ENCODE measurements around the gene CACNG6.

DNA sequence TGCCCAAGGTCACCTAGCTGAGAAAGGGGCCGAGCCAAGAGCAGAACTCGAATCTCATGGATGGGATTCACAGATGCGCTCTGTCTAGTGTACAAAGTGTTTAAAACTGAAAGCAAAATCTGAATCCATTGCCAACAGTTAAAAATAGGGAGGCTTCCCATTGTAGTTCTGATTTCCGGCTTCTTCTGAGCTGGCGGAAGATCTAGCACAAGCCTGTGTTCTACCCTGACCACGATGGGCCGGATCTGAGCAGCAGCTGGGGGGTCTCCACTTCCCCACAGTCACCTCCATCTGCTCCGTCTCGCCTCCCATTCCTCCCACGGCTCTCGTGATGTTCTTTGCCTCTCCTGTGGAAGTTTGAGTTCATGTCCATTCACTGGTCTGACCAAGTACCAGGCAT lies 26.3 kb upstream of the CACNG6 start:
- TF ChIP-seq KDM5B (CRISPR knock-in tag; IDR thresholded peaks at IDR 0.05; ENCODE audit: borderline replicate concordance) (no peak), ZNF775 (CRISPR knock-in tag; IDR thresholded peaks at IDR 0.05; ENCODE audit: borderline replicate concordance) (no peak), TBL1XR1 (IDR thresholded peaks at IDR 0.05; ENCODE audit: borderline replicate concordance, low read length, partially characterized antibody) (no peak), TAF15 (IDR thresholded peaks at IDR 0.05; ENCODE audit: low read depth, low read length, poor library complexity, severe bottlenecking) (no peak)
- TF ChIP-seq, protein P1, sequence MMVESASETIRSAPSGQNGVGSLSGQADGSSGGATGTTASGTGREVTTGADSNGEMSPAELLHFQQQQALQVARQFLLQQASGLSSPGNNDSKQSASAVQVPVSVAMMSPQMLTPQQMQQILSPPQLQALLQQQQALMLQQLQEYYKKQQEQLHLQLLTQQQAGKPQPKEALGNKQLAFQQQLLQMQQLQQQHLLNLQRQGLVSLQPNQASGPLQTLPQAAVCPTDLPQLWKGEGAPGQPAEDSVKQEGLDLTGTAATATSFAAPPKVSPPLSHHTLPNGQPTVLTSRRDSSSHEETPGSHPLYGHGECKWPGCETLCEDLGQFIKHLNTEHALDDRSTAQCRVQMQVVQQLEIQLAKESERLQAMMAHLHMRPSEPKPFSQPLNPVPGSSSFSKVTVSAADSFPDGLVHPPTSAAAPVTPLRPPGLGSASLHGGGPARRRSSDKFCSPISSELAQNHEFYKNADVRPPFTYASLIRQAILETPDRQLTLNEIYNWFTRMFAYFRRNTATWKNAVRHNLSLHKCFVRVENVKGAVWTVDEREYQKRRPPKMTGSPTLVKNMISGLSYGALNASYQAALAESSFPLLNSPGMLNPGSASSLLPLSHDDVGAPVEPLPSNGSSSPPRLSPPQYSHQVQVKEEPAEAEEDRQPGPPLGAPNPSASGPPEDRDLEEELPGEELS (CRISPR knock-in tag; IDR thresholded peaks at IDR 0.05): no peak

All from HepG2 (cell line).